NT2/D1 (cell line): ENCODE measurements around the gene MS4A3.
"Not testable (repeated sequence)": the region's sequence is repeated elsewhere in the genome, so short reads cannot be mapped to it uniquely, and the experiment has no call there.

Experiments used
- DNase-seq: peaks from one replicate; pipeline ENCODE4 v3.0.0-alpha.2; 2011; ENCODE audit warnings: low read depth, low spot score
- H3K27me3 ChIP-seq: 2 replicates; pipeline ENCODE4 v1.6.0; 2011; ENCODE audit warnings: mild to moderate bottlenecking; ENCODE audit not compliant: insufficient read length, insufficient read depth
- H3K36me3 ChIP-seq: 2 replicates; pipeline ENCODE4 v1.6.1; 2011; ENCODE audit warnings: mild to moderate bottlenecking, low read length, mixed read lengths; ENCODE audit not compliant: insufficient read depth, insufficient read length
- H3K4me1 ChIP-seq: 2 replicates; pipeline ENCODE4 v1.5.1; 2011; ENCODE audit not compliant: insufficient read depth, insufficient read length
- H3K4me3 ChIP-seq: 2 replicates; pipeline ENCODE4 v1.5.1; 2011; ENCODE audit warnings: low read depth; ENCODE audit not compliant: insufficient read length
- H3K9ac ChIP-seq: 2 replicates; pipeline ENCODE4 v1.6.0; 2011; ENCODE audit warnings: low read depth; ENCODE audit not compliant: insufficient read length
- H3K9me3 ChIP-seq: 2 replicates; pipeline ENCODE4 v1.5.1; 2011; ENCODE audit warnings: mild to moderate bottlenecking, low read length; ENCODE audit not compliant: insufficient read depth
- SUZ12 ChIP-seq: IDR thresholded peaks from 2 replicates; pipeline ENCODE4 v1.6.1; 2011; ENCODE audit not compliant: insufficient read length, insufficient read depth; ENCODE audit errors: extremely low read depth
- YY1 ChIP-seq: IDR thresholded peaks from 2 replicates; pipeline ENCODE4 v1.6.1; 2011; ENCODE audit not compliant: insufficient read length, insufficient read depth
- ZNF274 ChIP-seq: IDR thresholded peaks from 2 replicates; pipeline ENCODE4 v1.6.1; 2011; ENCODE audit warnings: mild to moderate bottlenecking, low read depth, low read length

MS4A3 gene, protein sequence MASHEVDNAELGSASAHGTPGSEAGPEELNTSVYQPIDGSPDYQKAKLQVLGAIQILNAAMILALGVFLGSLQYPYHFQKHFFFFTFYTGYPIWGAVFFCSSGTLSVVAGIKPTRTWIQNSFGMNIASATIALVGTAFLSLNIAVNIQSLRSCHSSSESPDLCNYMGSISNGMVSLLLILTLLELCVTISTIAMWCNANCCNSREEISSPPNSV

DNA sequence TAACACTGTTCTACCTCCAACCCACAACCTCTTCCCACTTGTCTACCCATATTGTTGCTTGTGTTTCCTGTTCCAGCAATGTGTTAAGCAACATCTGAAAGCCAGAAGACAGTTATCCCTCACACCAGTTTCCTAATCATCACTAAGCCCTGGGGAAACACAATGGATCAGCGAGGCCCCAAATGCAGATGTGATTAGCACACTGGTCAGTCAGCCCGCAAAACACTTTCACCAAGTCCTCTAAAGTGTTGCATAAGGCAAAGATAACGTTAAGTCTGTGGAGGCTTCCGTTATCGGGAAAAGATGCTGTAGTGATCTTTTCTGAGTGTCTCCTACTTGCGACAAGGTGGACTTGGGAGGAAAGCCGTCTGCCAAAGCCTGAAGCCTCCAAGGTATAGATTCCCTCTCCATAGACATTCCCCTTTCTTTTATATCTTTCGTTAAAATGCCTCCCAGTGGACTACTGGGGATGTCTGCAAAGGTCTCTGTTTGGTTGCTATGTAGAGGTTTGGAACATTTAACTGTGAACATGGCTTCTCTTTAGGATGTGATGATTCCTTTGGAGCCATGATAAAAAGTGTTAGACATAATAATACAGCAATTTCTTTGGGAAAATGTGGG lies at the start of gene MS4A3:
TSS of gene MS4A3 (plus strand) at position 317 of the 621 bp plus-strand sequence. CDS start 4,496 bp downstream, outside the sequence.
- Histone ChIP-seq H3K9me3 (no peaks in the 10 kb centered on the region), H3K27me3 (no peaks in the 10 kb centered on the region), H3K36me3 (no peaks in the 10 kb centered on the region), H3K4me3 (no peak within 1 kb of the TSS), H3K4me1 (no peaks in the 10 kb centered on the region), H3K9ac (no peak within 1 kb of the TSS)
- TF ChIP-seq SUZ12 (no peak), ZNF274 (no peak), YY1 (no peak)
- DNase-seq, result no peak

DNA sequence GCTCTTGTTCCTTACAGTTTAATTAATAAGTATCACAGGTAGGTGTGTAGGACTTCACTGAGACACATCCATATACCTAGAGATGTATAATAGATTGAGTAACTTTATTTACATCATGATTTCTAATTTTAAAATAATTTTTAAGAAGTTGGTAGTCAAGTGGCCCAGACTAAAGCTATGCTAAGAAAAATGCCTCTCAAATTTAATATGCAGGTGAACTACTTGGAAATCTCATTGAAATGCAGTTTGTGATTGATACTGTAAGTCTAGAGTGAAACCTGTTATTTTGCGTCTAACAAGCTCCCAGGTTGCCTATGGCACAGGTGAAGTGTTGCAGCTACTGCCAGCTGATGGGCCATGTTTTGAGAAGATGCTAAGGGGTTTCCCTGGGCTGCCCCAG lies 39.6 kb upstream of the MS4A3 start, which contains the start of gene OOSP4B:
TSS of gene OOSP4B (plus strand) at position 301 of the 400 bp plus-strand sequence.
- no peak within 1 kb of the TSS for H3K4me3 ChIP-seq
- no peak for DNase-seq
- peaks cover 13% of the 10 kb centered on the region; the same call in 1 of the 2 replicates for H3K9me3 ChIP-seq
- H3K4me1 ChIP-seq, result no peaks in the 10 kb centered on the region
- no peak within 1 kb of the TSS for H3K9ac ChIP-seq
- no peaks in the 10 kb centered on the region for H3K36me3 ChIP-seq
- TF ChIP-seq ZNF274 (no peak), YY1 (no peak), SUZ12 (no peak)
- H3K27me3 ChIP-seq, result no peaks in the 10 kb centered on the region

DNA sequence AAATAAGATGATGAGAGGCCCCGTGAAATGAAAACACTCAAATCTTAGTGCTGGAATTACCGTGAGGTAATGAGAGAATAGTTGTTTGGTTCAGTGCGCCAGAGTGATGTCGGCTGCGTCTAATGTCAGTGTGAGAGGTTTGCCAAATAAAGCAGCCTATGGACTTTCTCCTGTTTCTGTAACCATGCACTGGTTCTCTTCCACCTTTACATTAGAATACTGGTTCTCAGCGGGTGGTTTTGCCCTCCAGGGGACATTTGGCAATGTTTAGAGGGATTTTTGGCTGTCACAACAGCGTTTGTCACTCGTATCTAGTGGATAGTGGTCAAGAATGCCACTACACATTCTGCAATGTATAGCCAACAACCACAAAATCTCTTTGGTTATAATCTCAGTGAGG lies 38.4 kb upstream of the MS4A3 start:
- no peak overlapping the region for H3K4me3 ChIP-seq
- no peak for TF ChIP-seq SUZ12
- no peak for TF ChIP-seq ZNF274
- no peak for TF ChIP-seq YY1
- no peak overlapping the region for H3K9ac ChIP-seq
- H3K36me3 ChIP-seq, result no peaks in the 10 kb centered on the region
- peak; percentile 20 for DNase-seq
- H3K4me1 ChIP-seq, result no peaks in the 10 kb centered on the region
- H3K27me3 ChIP-seq, result no peaks in the 10 kb centered on the region
- peaks cover 13% of the 10 kb centered on the region; the same call in 1 of the 2 replicates for H3K9me3 ChIP-seq

DNA sequence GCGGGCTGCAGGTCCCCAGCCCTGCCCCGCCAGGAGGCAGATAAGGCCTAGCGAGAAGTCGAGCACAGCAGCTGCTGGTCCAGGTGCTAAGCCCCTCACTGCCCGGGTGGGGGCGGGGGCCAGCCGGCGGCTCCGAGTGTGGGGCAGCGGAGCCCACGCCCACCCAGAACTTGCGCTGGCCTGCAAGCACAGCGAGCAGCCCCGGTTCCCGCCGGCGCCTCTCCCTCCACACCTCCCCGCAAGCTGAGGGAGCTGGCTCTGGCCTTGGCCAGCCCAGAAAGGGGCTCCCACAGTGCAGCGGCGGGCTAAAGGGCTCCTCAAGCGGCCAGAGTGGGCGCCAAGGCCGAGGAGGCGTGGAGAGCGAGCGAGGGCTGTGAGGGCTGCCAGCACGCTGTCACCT lies 36.1 kb upstream of the MS4A3 start:
- H3K9ac ChIP-seq, H3K4me1 ChIP-seq, H3K36me3 ChIP-seq, DNase-seq, H3K4me3 ChIP-seq, H3K27me3 ChIP-seq: not testable (repeated sequence)
- H3K9me3 ChIP-seq, result peaks cover 13% of the 10 kb centered on the region; the same call in 1 of the 2 replicates

DNA sequence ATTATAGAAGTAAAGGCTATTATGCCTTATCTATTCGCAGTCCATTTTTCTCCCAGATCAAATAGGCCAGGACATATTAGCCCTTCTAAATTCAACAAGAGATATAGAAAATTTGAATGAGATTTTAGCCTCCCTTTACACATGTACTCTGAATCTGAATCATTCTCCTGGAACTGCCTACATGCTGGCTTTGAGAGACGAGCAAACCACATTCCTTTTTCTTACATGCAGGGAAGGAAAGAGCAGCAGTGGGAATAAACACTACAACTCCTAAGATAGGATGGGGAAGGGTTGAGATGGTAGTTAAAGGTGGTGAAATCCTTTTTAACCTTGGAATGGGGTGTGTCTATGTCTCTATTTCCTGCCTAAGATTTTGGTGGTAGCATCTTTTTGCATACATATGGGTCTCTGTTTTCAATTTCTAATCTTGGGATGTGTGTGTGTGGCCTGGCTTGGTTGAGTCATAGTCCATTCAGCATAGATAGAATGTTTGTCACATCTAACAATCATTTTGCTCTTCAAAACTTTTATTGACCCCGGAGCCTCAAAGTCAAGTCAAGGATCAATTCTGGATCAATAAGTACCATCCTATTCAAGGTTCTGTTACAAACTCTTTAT lies 27.3 kb upstream of the MS4A3 start:
- Histone ChIP-seq H3K4me1 (no peaks in the 10 kb centered on the region), H3K36me3 (no peaks in the 10 kb centered on the region), H3K4me3 (no peak overlapping the region), H3K27me3 (no peaks in the 10 kb centered on the region), H3K9me3 (no peaks in the 10 kb centered on the region), H3K9ac (no peak overlapping the region)
- no peak for TF ChIP-seq YY1
- no peak for TF ChIP-seq SUZ12
- no peak for TF ChIP-seq ZNF274
- no peak for DNase-seq

DNA sequence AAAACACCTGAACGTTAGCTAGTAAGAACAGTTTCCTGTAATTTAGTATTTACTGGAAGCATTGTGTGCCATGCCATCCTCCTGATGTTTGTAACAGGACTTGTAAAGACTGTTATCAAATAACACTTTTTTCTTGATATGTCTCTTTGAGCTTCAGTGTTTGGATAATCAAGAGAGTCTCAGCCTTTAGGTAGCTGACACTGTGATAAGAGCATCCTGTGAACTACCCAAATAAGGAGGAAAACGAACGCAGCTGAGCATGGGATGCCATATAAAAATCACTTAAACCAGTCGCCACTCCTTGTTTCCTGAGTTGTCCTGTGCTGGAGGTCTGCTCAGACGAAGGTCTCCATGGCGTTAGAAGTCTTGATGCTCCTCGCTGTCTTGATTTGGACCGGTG lies 16.4 kb upstream of the MS4A3 start, which contains the start of gene OOSP2:
TSS of gene OOSP2 (plus strand) at position 301 of the 400 bp plus-strand sequence. CDS start at position 352, 51 bp downstream.
- H3K27me3 ChIP-seq, result no peaks in the 10 kb centered on the region
- no peak within 1 kb of the TSS for H3K9ac ChIP-seq
- no peak for DNase-seq
- H3K36me3 ChIP-seq, result no peaks in the 10 kb centered on the region
- H3K4me1 ChIP-seq, result no peaks in the 10 kb centered on the region
- no peaks in the 10 kb centered on the region for H3K9me3 ChIP-seq
- no peak within 1 kb of the TSS for H3K4me3 ChIP-seq
- TF ChIP-seq ZNF274 (no peak), SUZ12 (no peak), YY1 (no peak)

DNA sequence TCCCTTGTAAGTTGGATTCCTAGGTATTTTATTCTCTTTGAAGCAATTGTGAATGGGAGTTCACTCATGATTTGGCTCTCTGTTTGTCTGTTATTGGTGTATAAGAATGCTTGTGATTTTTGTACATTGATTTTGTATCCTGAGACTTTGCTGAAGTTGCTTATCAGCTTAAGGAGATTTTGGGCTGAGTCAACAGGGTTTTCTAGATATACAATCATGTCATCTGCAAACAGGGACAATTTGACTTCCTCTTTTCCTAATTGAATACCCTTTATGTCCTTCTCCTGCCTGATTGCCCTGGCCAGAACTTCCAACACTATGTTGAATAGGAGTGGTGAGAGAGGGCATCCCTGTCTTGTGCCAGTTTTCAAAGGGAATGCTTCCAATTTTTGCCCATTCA lies 6.0 kb upstream of the MS4A3 start:
- not testable (repeated sequence) for H3K36me3 ChIP-seq, H3K9me3 ChIP-seq, H3K4me1 ChIP-seq, H3K9ac ChIP-seq, H3K4me3 ChIP-seq, H3K27me3 ChIP-seq, DNase-seq

DNA sequence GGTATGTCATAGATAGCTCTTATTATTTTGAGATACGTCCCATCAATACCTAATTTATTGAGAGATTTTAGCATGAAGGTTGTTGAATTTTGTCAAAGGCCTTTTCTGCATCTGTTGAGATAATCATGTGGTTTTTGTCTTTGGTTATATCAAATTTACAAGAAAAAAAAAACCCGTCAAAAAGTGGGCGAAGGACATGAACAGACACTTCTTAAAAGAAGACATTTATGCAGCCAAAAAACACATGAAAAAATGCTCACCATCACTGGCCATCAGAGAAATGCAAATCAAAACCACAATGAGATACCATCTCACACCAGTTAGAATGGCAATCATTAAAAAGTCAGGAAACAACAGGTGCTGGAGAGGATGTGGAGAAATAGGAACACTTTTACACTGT lies 5.6 kb upstream of the MS4A3 start:
- H3K9me3 ChIP-seq, H3K9ac ChIP-seq, H3K27me3 ChIP-seq, H3K36me3 ChIP-seq, H3K4me1 ChIP-seq, DNase-seq, H3K4me3 ChIP-seq: not testable (repeated sequence)
